Prostate gland (tissue), 2 donors: Measurements from ENCODE around the gene PRR7. TPM values are rescaled to one million over a fixed set of nuclear protein-coding genes. Genes with fewer than 3 reads are reported as not detected.
A peak's percentile ranks its signal among the peaks of the same experiment; 100 is the strongest.

Experiments used
- DNase-seq: peaks from one replicate; pipeline ENCODE4 v3.0.0-alpha.2; 2019; ENCODE audit warnings: low spot score
- H3K27ac ChIP-seq, 2 donors: fragments of 200-600 bp; sonication (generic); 2 replicates each; pipeline ENCODE4 v1.5.1; 2017 to 2019
- H3K27me3 ChIP-seq: fragments of 200-600 bp; sonication (generic); replicated peaks from 2 replicates; pipeline ENCODE4 v1.5.1; 2019; ENCODE audit not compliant: insufficient read depth
- H3K36me3 ChIP-seq, 2 donors: fragments of 200-600 bp; sonication (generic); 1 replicate in 1 of 2; 2 replicates in 1 of 2; pipeline versions ENCODE4 v1.5.1 to v1.8.1; 2017 to 2019
- H3K4me1 ChIP-seq: fragments of 200-600 bp; sonication (generic); replicated peaks from 2 replicates; pipeline ENCODE4 v1.5.1; 2019
- H3K4me3 ChIP-seq, 2 donors: fragments of 200-600 bp; sonication (generic); 2 replicates each; pipeline ENCODE4 v1.5.1; 2017 to 2019
- H3K9me3 ChIP-seq: fragments of 200-600 bp; sonication (generic); 2 replicates; pipeline ENCODE4 v1.5.1; 2017
- POLR2A ChIP-seq: fragments of 450-650 bp; IDR thresholded peaks from one replicate; pipeline ENCODE4 v1.6.1; 2016; ENCODE audit warnings: antibody characterized with exemption, mild to moderate bottlenecking
- POLR2AphosphoS5 ChIP-seq: sonication (generic); formaldehyde crosslinking; IDR thresholded peaks from one replicate; pipeline ENCODE4 v1.6.1; 2017; ENCODE audit warnings: antibody characterized with exemption
- WGBS: methylation state at CpG from one replicate; pipeline ENCODE4 v1.1.5; 2018; 5-methylcytosine and 5-hydroxymethylcytosine counted together
- intact Hi-C: fragments of 100-400 bp; cut with DNase I; formaldehyde crosslinking; loops from one replicate; pipeline ENCODE4 v1.14.2; 2022
- total RNA-seq, 2 donors: library from RNA; depleted of rRNA; stranded (reverse); fragments of >200 nt; gene quantifications; one replicate each; pipeline ENCODE4 v1.1.0, GENCODE V29; 2016
- TF ChIP-seq, protein P1 (sequence below), 4 experiments: fragments of 200-600 bp in 2 of 4; fragments of 450-650 bp in 2 of 4; sonication (generic) in 2 of 4; IDR thresholded peaks; 1 replicate in 3 of 4; 2 replicates in 1 of 4; pipeline ENCODE4 v1.5.1; 2016 to 2019; ENCODE audit warnings: antibody characterized with exemption in 4 of 4, mild to moderate bottlenecking in 2 of 4, moderate library complexity in 2 of 4

PRR7 gene
- total RNA-seq, 2 donors from 2014 or later, result 8.7 to 11.0 TPM

DNA sequence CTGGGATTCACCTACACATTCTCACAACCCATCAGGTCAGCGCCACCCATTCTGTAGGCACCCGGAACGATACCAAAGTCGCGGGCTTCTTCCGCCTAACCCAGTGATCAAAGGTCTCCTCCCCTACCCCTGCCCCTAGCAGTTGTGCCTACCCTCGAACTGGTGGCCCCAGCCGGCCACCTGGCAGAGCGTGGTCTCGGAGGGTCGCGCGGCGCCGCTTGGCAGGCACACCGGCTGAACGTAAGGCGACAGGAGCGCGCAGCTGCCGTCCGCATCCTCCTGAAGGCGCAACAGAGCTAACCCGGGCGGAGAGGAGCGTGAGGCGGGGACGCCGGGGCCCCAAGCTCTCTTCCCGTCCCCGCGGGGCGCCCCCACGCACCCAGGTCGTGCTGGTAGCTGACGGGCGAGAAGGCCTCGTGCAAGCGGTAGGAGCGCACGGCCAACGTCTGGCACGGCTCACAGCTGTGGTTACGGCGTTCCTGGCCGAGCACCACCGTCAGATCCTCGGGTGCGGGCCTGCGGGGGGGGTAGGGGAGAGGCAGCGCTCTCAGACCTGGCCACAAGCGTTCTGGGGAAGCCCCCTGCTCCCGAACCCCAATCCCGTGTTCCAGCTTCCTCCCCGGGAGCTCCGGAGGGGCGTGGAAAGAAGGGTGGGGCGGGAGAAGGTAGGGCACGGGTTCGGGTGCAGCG lies 43.4 kb upstream of the PRR7 start:
- DNase-seq, result no peak
- H3K36me3 ChIP-seq, result no peaks in the 10 kb centered on the region
- no peaks in the 10 kb centered on the region for H3K9me3 ChIP-seq
- no peaks in the 10 kb centered on the region for H3K27me3 ChIP-seq
- 2% methylated on average over 61 of the region's 61 CpGs for WGBS
- H3K4me1 ChIP-seq, result peaks cover 21% of the 10 kb centered on the region
- no peak for TF ChIP-seq POLR2A
- TF ChIP-seq, protein P1, sequence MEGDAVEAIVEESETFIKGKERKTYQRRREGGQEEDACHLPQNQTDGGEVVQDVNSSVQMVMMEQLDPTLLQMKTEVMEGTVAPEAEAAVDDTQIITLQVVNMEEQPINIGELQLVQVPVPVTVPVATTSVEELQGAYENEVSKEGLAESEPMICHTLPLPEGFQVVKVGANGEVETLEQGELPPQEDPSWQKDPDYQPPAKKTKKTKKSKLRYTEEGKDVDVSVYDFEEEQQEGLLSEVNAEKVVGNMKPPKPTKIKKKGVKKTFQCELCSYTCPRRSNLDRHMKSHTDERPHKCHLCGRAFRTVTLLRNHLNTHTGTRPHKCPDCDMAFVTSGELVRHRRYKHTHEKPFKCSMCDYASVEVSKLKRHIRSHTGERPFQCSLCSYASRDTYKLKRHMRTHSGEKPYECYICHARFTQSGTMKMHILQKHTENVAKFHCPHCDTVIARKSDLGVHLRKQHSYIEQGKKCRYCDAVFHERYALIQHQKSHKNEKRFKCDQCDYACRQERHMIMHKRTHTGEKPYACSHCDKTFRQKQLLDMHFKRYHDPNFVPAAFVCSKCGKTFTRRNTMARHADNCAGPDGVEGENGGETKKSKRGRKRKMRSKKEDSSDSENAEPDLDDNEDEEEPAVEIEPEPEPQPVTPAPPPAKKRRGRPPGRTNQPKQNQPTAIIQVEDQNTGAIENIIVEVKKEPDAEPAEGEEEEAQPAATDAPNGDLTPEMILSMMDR (IDR thresholded peaks at IDR 0.05), result no peak
- TF ChIP-seq POLR2AphosphoS5, result no peak
- peak overlapping the region; percentile 4 to 7 for H3K27ac ChIP-seq
- intact Hi-C loops, result no loop called here
- peak overlapping the region; percentile 34 to 45 for H3K4me3 ChIP-seq

DNA sequence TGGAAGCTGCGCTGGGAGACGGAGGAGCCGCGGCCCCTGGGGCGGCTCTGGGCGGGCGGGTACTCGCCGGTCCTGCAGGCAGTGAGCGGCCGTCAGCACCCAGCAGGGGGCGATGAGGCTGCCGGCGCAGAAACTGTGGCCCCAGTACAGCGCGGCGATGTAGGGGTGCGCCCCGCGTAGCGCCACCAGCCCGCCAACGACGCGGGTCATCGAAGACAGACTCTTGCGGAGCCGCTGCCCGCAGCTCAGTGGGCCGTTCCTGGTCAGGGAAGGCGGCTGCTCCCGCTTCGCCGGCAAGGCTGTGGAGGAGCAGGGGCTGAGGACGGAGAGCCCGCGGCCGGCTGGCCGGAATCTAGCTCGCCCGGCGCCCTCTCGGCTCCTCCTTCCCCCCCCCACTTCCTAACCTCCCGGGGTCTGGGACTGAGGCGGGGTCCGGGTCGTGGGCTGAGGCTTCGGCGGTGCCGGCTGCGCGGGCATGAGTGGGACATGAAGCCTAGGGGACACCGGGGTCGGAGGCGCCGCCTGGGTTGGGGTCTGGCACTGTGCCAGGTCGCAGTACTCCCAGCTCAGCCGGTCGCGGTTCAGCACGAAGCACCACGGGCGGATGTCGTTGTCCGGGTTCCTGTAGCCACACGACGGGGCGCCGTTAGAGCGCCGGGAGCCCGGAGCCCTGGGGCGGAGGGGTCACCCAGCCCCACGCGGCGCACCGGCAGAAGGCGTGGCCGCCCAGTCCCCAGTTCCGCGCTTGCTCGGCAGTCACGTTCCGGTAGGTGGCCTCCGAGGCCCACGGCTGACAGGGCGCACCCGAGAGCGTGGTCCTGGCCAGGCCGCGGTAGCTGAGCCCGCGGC lies 42.6 kb upstream of the PRR7 start:
- Histone ChIP-seq H3K4me1 (peaks cover 21% of the 10 kb centered on the region), H3K9me3 (no peaks in the 10 kb centered on the region), H3K27me3 (no peaks in the 10 kb centered on the region), H3K36me3 (no peaks in the 10 kb centered on the region), H3K4me3 (peak overlapping the region; percentile 34 to 45), H3K27ac (peak overlapping the region in 1 of 2 donors; percentile 27)
- 0% methylated on average over 20 of the region's 93 CpGs for WGBS
- TF ChIP-seq POLR2A, result no peak
- TF ChIP-seq POLR2AphosphoS5, result peak; percentile 72
- TF ChIP-seq, protein P1 (IDR thresholded peaks at IDR 0.05), result peak; percentile 31 to 90 (median 72)
- DNase-seq, result peak; percentile 82
- intact Hi-C loops, result loop anchor here (2.0 kb wide), 1 partner anchor 51 kb away; no protein-coding TSS in a partner anchor

DNA sequence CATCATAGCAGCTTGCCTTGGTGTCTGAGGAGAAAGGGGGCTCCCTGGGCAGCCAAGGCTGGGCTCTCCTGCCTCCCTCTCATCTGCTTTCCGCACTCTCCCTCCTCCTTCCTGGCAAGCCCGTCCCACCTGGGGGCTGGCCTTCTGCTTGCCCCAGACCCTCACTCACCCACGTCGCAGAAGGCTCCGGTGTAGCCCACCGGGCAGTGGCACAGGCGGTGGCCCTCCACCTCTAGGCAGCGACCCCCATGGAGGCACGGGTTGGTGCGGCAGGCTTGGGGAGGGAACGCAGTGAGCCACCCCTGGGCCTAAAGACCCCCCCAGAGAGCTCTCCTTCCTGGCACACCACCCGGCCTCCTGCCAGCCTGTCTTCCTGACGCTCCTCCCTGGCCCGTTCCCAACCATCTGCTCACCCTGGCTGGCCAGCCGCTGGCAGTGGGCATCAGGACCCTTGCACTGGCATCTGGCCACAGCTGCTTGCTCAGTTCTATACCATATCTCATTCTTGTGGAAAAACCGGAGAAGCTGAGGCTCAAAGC lies 41.9 kb upstream of the PRR7 start:
- TF ChIP-seq, protein P1 (IDR thresholded peaks at IDR 0.05), result no peak
- TF ChIP-seq POLR2A (no peak), POLR2AphosphoS5 (no peak)
- DNase-seq, result no peak
- H3K36me3 ChIP-seq, result no peaks in the 10 kb centered on the region
- H3K9me3 ChIP-seq, result no peaks in the 10 kb centered on the region
- intact Hi-C loops, result loop anchor here (2.0 kb wide), 1 partner anchor 50 kb away; no protein-coding TSS in a partner anchor
- H3K4me1 ChIP-seq, result peaks cover 21% of the 10 kb centered on the region
- peak overlapping the region; percentile 34 to 45 for H3K4me3 ChIP-seq
- WGBS, result 26% methylated on average over 16 of the region's 16 CpGs
- H3K27ac ChIP-seq, result peak overlapping the region in 1 of 2 donors; percentile 27
- no peaks in the 10 kb centered on the region for H3K27me3 ChIP-seq

DNA sequence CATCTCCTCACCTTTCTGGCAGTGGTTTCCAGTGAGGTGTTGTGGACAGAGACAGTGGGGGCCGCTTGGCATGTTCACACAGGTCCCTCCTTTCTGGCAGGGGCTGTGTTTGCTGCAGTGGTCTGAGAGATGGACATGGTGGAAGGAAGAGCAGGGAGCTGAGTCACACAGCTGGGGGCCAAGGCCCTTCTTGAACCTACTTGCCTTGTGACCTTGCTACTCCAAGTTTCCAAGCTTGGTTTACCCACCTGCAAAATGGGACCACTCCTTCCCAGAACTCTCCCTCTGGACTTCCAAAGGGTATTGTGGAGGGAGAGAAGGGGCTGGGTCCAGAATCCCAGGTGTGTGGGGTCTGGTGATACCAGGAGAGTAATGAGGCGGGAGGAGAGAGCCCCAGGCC lies 41.3 kb upstream of the PRR7 start:
- H3K4me3 ChIP-seq, result no peak overlapping the region
- H3K27me3 ChIP-seq, result no peaks in the 10 kb centered on the region
- TF ChIP-seq, protein P1 (IDR thresholded peaks at IDR 0.05), result no peak
- no peak for TF ChIP-seq POLR2A
- TF ChIP-seq POLR2AphosphoS5, result no peak
- intact Hi-C loops, result loop anchor here (2.0 kb wide), 1 partner anchor 49 kb away; no protein-coding TSS in a partner anchor
- H3K27ac ChIP-seq, result no peak overlapping the region
- H3K4me1 ChIP-seq, result peaks cover 21% of the 10 kb centered on the region
- no peaks in the 10 kb centered on the region for H3K36me3 ChIP-seq
- no peaks in the 10 kb centered on the region for H3K9me3 ChIP-seq
- WGBS, result 92% methylated on average over 2 of the region's 2 CpGs
- DNase-seq, result no peak
